WERI-Rb-1 (cell line): Measurements from ENCODE around the gene POLA1.

ENCODE experiments used
- DNase-seq: peaks from one replicate; pipeline ENCODE4 v3.0.0-alpha.2; 2020
- H3K27ac ChIP-seq: fragments of 250-450 bp; sonication (Bioruptor Pico); 2 replicates; pipeline ENCODE4 v1.5.1; 2020; ENCODE audit warnings: mild to moderate bottlenecking, moderate library complexity
- H3K27me3 ChIP-seq: fragments of 250-450 bp; sonication (Bioruptor Pico); 2 replicates; pipeline ENCODE4 v1.5.1; 2021; ENCODE audit warnings: mild to moderate bottlenecking, low read depth, moderate library complexity; ENCODE audit not compliant: insufficient read depth, severe bottlenecking
- H3K36me3 ChIP-seq: fragments of 250-450 bp; sonication (Bioruptor Pico); 2 replicates; pipeline ENCODE4 v1.5.1; 2020; ENCODE audit warnings: mild to moderate bottlenecking, moderate library complexity
- H3K4me3 ChIP-seq: 2 replicates; pipeline ENCODE4 v1.5.1; 2011; ENCODE audit warnings: low read depth, mild to moderate bottlenecking, control low read depth, low read length
- H3K9me3 ChIP-seq: fragments of 250-450 bp; sonication (Bioruptor Pico); 2 replicates; pipeline ENCODE4 v1.5.1; 2021; ENCODE audit warnings: mild to moderate bottlenecking, moderate library complexity; ENCODE audit not compliant: severe bottlenecking
- TF ChIP-seq, protein P1 (sequence below): IDR thresholded peaks from 2 replicates; pipeline ENCODE4 v1.5.1; 2011; ENCODE audit warnings: low read depth, mild to moderate bottlenecking, control low read depth, inconsistent platforms, low read length

POLA1 gene

DNA sequence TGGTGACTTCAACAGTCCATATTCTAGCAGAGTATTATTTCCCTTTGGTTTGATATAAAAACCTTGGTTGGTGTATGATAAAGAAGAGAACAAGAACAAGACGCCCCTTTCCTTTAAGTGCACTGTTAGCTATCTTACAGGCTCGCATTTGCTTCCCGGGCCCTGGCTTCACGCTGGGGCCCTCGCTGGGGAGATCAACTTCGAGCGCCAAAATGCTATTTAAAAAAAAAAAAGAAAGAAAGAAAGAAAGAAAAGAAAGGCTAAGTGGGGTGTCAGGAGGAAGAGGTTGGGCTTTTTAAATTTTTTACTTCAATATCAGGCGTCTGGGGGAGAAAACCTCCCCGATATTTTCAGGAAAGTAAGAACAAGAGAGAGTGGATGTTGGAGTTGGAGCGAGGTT lies 310.3 kb downstream of the POLA1 start:
- no peak for DNase-seq
- H3K9me3 ChIP-seq, result peaks cover 3% of the 10 kb centered on the region
- TF ChIP-seq, protein P1, sequence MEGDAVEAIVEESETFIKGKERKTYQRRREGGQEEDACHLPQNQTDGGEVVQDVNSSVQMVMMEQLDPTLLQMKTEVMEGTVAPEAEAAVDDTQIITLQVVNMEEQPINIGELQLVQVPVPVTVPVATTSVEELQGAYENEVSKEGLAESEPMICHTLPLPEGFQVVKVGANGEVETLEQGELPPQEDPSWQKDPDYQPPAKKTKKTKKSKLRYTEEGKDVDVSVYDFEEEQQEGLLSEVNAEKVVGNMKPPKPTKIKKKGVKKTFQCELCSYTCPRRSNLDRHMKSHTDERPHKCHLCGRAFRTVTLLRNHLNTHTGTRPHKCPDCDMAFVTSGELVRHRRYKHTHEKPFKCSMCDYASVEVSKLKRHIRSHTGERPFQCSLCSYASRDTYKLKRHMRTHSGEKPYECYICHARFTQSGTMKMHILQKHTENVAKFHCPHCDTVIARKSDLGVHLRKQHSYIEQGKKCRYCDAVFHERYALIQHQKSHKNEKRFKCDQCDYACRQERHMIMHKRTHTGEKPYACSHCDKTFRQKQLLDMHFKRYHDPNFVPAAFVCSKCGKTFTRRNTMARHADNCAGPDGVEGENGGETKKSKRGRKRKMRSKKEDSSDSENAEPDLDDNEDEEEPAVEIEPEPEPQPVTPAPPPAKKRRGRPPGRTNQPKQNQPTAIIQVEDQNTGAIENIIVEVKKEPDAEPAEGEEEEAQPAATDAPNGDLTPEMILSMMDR, result no peak
- H3K36me3 ChIP-seq, result no peaks in the 10 kb centered on the region
- no peak overlapping the region for H3K27ac ChIP-seq
- H3K4me3 ChIP-seq, result no peak overlapping the region
- peaks cover 74% of the 10 kb centered on the region for H3K27me3 ChIP-seq

DNA sequence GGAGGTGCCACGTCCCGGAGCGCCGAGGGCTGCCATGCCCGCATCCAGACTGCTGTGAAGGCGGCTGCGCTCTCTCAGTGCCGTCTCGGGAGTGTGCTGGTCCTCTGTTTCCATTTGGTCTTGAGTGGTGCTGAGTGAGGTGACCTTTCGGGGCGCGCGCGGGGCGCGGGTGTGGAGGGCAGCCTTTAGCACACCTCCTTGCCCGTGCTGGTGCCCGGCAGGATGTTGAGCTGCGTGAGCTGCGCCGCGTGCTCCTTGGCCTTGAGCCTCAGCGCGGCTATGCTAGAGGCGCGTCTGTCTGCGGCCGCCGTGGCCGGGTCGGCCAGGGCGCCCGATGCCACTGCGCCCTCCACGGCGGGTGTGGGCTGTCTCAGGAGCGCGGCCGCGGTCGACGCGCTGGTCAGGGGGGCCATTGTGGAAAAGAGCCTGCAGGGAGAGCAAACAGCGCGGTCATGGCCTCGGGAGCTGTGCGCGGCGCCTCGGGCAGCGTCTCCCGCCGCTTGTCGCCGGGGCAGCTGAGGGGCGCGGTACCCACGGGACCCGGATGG lies 310.8 kb downstream of the POLA1 start:
- H3K9me3 ChIP-seq, result peaks cover 3% of the 10 kb centered on the region
- H3K4me3 ChIP-seq, result peak overlapping the region; percentile 34
- TF ChIP-seq, protein P1, result no peak
- no peak overlapping the region for H3K27ac ChIP-seq
- H3K36me3 ChIP-seq, result no peaks in the 10 kb centered on the region
- no peak for DNase-seq
- peaks cover 80% of the 10 kb centered on the region for H3K27me3 ChIP-seq

DNA sequence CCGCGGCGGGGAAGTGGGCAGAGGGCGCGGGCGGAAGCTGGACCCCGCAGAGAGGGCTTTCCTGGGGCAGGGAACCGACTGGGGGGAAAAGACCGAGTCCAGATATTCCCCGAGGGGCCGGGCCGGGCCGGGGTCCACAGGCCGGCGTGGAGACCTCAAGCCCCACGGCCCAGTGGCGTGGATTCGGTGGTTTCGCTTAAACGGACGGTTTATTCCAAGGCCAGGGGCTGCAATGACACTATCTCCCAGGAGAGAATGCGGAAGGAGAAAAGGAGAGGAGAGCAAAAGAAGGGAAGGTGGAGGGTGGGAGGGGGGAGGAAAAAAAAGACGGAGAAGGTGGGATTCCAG lies 311.3 kb downstream of the POLA1 start:
- peaks cover 81% of the 10 kb centered on the region for H3K27me3 ChIP-seq
- peak overlapping the region; percentile 34 for H3K4me3 ChIP-seq
- H3K36me3 ChIP-seq, result no peaks in the 10 kb centered on the region
- TF ChIP-seq, protein P1, result no peak
- no peak for DNase-seq
- no peak overlapping the region for H3K27ac ChIP-seq
- H3K9me3 ChIP-seq, result peaks cover 3% of the 10 kb centered on the region

DNA sequence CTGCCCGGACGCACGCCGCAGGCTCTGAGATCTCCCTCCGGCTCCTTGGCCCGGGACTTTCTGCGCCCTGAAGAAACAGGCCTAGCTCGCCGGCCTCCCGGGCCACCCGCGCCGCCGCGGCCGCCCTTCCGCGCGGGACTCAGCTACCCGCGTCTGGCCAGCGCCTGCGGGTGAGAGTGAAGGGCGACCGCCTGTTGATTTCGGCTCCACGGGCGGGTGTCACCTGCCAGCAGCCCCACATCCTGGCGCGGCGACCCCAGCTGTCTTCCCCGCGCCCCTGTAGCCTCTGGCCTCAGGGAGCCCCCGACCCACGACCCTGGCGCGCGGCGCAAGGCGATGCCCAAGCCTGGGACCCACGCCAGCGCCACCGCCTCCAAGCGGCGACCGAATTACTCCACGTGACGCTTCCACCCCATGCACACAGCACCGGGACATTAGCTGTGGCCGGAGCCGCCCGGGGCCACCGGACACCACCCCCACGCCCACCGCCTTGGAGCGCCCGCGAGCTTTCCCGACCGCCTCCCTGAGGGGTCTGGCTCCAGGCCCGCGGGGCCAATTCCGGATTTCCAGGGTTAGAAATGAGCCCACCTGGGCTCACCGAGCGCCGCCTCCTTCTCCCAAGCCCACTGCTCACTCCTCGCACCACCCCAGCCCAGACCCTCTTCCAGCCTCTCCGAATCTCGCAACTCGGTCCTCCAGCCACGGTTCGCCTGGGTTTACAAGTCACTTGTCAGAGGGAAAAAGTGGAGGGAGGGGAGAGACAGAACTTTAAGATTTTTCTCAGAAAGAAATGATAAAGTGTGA lies 311.9 kb downstream of the POLA1 start:
- H3K4me3 ChIP-seq, result peak overlapping the region; percentile 34
- peaks cover 87% of the 10 kb centered on the region for H3K27me3 ChIP-seq
- H3K36me3 ChIP-seq, result no peaks in the 10 kb centered on the region
- H3K27ac ChIP-seq, result no peak overlapping the region
- peaks cover 3% of the 10 kb centered on the region for H3K9me3 ChIP-seq
- DNase-seq, result no peak
- TF ChIP-seq, protein P1, result no peak

DNA sequence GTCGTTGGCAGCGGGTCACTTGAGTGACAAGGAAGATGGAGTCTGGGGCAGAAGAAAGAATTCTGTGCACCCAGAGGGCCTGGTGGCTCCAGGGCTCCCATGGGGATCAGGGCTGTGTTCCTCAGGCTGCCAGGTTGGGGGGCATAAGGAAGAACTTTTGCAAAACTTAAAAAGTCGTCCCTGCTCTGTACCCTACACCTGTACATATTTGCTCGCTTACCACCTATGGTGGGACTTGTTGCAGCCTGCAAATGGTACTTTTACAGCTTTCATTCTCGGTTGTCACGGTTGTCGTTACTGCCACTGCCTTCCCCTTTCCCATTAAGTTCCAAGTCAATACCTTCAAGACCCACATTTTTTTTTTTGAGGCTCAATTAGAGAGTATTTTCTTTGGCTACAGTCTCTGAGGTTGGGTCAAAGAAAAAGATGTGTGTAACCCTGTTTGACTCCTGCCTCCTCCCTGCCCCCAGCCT lies 312.9 kb downstream of the POLA1 start:
- Histone ChIP-seq H3K4me3 (no peak overlapping the region), H3K27me3 (peaks cover 93% of the 10 kb centered on the region), H3K27ac (no peak overlapping the region), H3K36me3 (no peaks in the 10 kb centered on the region), H3K9me3 (peaks cover 3% of the 10 kb centered on the region)
- TF ChIP-seq, protein P1, result no peak
- no peak for DNase-seq
